H9 (cell line): ENCODE measurements around the gene TESPA1. TPM values are rescaled to one million over a fixed set of nuclear protein-coding genes. Genes with fewer than 3 reads are reported as not detected.

Experiments used
- DNase-seq: peaks from one replicate; pipeline ENCODE4 v3.0.0-alpha.2; 2017
- H2AFZ ChIP-seq: one replicate; pipeline ENCODE4 v1.6.1; 2013; ENCODE audit warnings: mild to moderate bottlenecking, low read length, control low read depth, moderate library complexity
- H2AK5ac ChIP-seq: 2 replicates; pipeline ENCODE4 v1.6.1; 2013; ENCODE audit warnings: low read length, control low read depth, mixed read lengths; ENCODE audit not compliant: insufficient read length
- H2BK120ac ChIP-seq: one replicate; pipeline ENCODE4 v1.6.1; 2013; ENCODE audit warnings: low read depth, mild to moderate bottlenecking, low read length, control low read depth, inconsistent platforms; ENCODE audit not compliant: poor library complexity, severe bottlenecking
- H2BK12ac ChIP-seq: 2 replicates; pipeline ENCODE4 v1.6.1; 2013; ENCODE audit warnings: low read length, control low read depth, mixed read lengths, low read depth; ENCODE audit not compliant: insufficient read length
- H2BK15ac ChIP-seq: 2 replicates; pipeline ENCODE4 v1.6.1; 2013; ENCODE audit warnings: low read depth, low read length, control low read depth
- H2BK20ac ChIP-seq: one replicate; pipeline ENCODE4 v1.6.1; 2013; ENCODE audit warnings: low read depth, mild to moderate bottlenecking, low read length, control low read depth, inconsistent platforms; ENCODE audit not compliant: poor library complexity, severe bottlenecking
- H2BK5ac ChIP-seq: 2 replicates; pipeline ENCODE4 v1.6.1; 2013; ENCODE audit warnings: low read length, control low read depth, mixed read lengths; ENCODE audit not compliant: insufficient read length
- H3K14ac ChIP-seq: 2 replicates; pipeline ENCODE4 v1.6.1; 2013; ENCODE audit warnings: low read length, control low read depth; ENCODE audit not compliant: insufficient read depth
- H3K18ac ChIP-seq: 2 replicates; pipeline ENCODE4 v1.6.1; 2013; ENCODE audit warnings: low read depth, mild to moderate bottlenecking, mixed read lengths, low read length, control low read depth; ENCODE audit not compliant: insufficient read length
- H3K23ac ChIP-seq: 2 replicates; pipeline ENCODE4 v1.6.1; 2013; ENCODE audit warnings: low read length, control low read depth, mixed read lengths, low read depth; ENCODE audit not compliant: insufficient read length
- H3K23me2 ChIP-seq: 2 replicates; pipeline ENCODE4 v1.6.1; 2013; ENCODE audit warnings: low read depth, mild to moderate bottlenecking, mixed read lengths, low read length, control low read depth; ENCODE audit not compliant: insufficient read length, poor library complexity, severe bottlenecking
- H3K27ac ChIP-seq: 2 replicates; pipeline ENCODE4 v1.5.1; 2013; ENCODE audit warnings: low read length, control low read depth, mixed read lengths, low read depth; ENCODE audit not compliant: insufficient read length
- H3K27me3 ChIP-seq: 2 replicates; pipeline ENCODE4 v1.6.1; 2013; ENCODE audit warnings: low read length, control low read depth, inconsistent platforms; ENCODE audit not compliant: insufficient read depth
- H3K4ac ChIP-seq: 2 replicates; pipeline ENCODE4 v1.6.1; 2013; ENCODE audit warnings: low read depth, mild to moderate bottlenecking, control low read depth, inconsistent platforms, low read length, moderate library complexity
- H3K4me1 ChIP-seq: 2 replicates; pipeline ENCODE4 v1.6.1; 2013; ENCODE audit warnings: low read length, control low read depth, inconsistent platforms; ENCODE audit not compliant: insufficient read depth
- H3K4me2 ChIP-seq: 2 replicates; pipeline ENCODE4 v1.6.1; 2013; ENCODE audit warnings: low read length, control low read depth, mixed read lengths; ENCODE audit not compliant: insufficient read length, insufficient read depth
- H3K56ac ChIP-seq: 2 replicates; pipeline ENCODE4 v1.6.1; 2013; ENCODE audit warnings: low read depth, mild to moderate bottlenecking, mixed read lengths, low read length, control low read depth; ENCODE audit not compliant: insufficient read length
- H3K79me1 ChIP-seq: 2 replicates; pipeline ENCODE4 v1.6.1; 2013; ENCODE audit warnings: low read depth, mild to moderate bottlenecking, moderate library complexity, low read length, control low read depth, inconsistent platforms; ENCODE audit not compliant: insufficient read depth, poor library complexity, severe bottlenecking
- H3K79me2 ChIP-seq: 2 replicates; pipeline ENCODE4 v1.6.1; 2013; ENCODE audit warnings: low read length, control low read depth, inconsistent platforms; ENCODE audit not compliant: insufficient read depth
- H3K9ac ChIP-seq: 2 replicates; pipeline ENCODE4 v1.6.1; 2013; ENCODE audit warnings: low read length, control low read depth, mixed read lengths; ENCODE audit not compliant: insufficient read length; ENCODE audit errors: extremely low read depth
- H3K9me3 ChIP-seq: one replicate; pipeline ENCODE4 v1.6.1; 2013; ENCODE audit warnings: low read depth, low read length, inconsistent platforms; ENCODE audit not compliant: control insufficient read depth
- H3T11ph ChIP-seq: one replicate; pipeline ENCODE4 v1.6.1; 2013; ENCODE audit warnings: mild to moderate bottlenecking, low read length, control low read depth, inconsistent platforms
- H4K20me1 ChIP-seq: one replicate; pipeline ENCODE4 v1.6.1; 2013; ENCODE audit not compliant: control insufficient read depth, insufficient read length, insufficient read depth
- H4K5ac ChIP-seq: 2 replicates; pipeline ENCODE4 v1.6.1; 2013; ENCODE audit warnings: low read depth, mild to moderate bottlenecking, mixed read lengths, low read length, control low read depth; ENCODE audit not compliant: insufficient read length
- H4K8ac ChIP-seq: replicated peaks from 2 replicates; pipeline ENCODE4 v1.6.1; 2013; ENCODE audit warnings: low read length, control low read depth, mixed read lengths, low read depth; ENCODE audit not compliant: insufficient read length
- H4K91ac ChIP-seq: 2 replicates; pipeline ENCODE4 v1.6.1; 2013; ENCODE audit warnings: low read depth, mild to moderate bottlenecking, moderate library complexity, mixed read lengths, low read length, control low read depth; ENCODE audit not compliant: insufficient read length
- H3K27ac Mint-ChIP-seq, 3 experiments: 2 replicates in 2 of 3; 3 replicates in 1 of 3; pipeline ENCODE4 v1.8.0; 2020 to 2021; ENCODE audit warnings: mixed read lengths in 3 of 3, mild to moderate bottlenecking in 1 of 3, moderate library complexity in 1 of 3
- H3K27me3 Mint-ChIP-seq: 2 replicates; pipeline ENCODE4 v1.8.0; 2021; ENCODE audit warnings: low read depth, mild to moderate bottlenecking, moderate library complexity, mixed read lengths
- H3K36me3 Mint-ChIP-seq, 3 experiments: 2 replicates in 2 of 3; 3 replicates in 1 of 3; pipeline ENCODE4 v1.8.0; 2020 to 2021; ENCODE audit warnings: low read depth in 3 of 3, mixed read lengths in 3 of 3; ENCODE audit not compliant: insufficient read depth in 1 of 3
- H3K4me1 Mint-ChIP-seq, 2 experiments: 2 replicates each; pipeline ENCODE4 v1.8.0; 2020; ENCODE audit warnings: mixed read lengths in 2 of 2
- H3K4me3 Mint-ChIP-seq, 2 experiments: 2 replicates in 1 of 2; 3 replicates in 1 of 2; pipeline ENCODE4 v1.8.0; 2020 to 2021; ENCODE audit warnings: mild to moderate bottlenecking in 2 of 2, mixed read lengths in 2 of 2, moderate library complexity in 1 of 2
- H3K9me3 Mint-ChIP-seq, 2 experiments: 2 replicates in 1 of 2; 3 replicates in 1 of 2; pipeline ENCODE4 v1.8.0; 2020; ENCODE audit warnings: mild to moderate bottlenecking in 2 of 2, mixed read lengths in 2 of 2, moderate library complexity in 1 of 2
- CTCF ChIP-seq: fragments of 200-600 bp; sonication (generic); conservative IDR thresholded peaks from 3 replicates; pipeline ENCODE4 v1.8.0; 2021; ENCODE audit warnings: antibody characterized with exemption, mild to moderate bottlenecking
- WGBS: extraction: QIAGEN DNeasy Blood & Tissue Kit; methylation state at CpG from one replicate; pipeline ENCODE4 v1.1.7; 2013; ENCODE audit warnings: missing lambda C conversion rate, low lambda C conversion rate, mixed read lengths; ENCODE audit not compliant: insufficient read length; ENCODE audit errors: extremely low coverage; 5-methylcytosine and 5-hydroxymethylcytosine counted together
- total RNA-seq: library from RNA; stranded (reverse); gene quantifications from 2 replicates; pipeline ENCODE4 v1.2.1, GENCODE V29; 2021

Gene TESPA1
- total RNA-seq, 1 experiment from 2014 or later: not detected

GRCh38 chr12:54997929-54998522 lies 13.5 kb upstream of the TESPA1 start:
- peak overlapping the region; percentile 3 to 64; a peak in 4 of 5 replicates for H3K4me3 Mint-ChIP-seq
- peak overlapping the region in 2 of 3 experiments; percentile 59 to 96; a peak in 5 of 7 replicates for H3K27ac Mint-ChIP-seq

More at GRCh38 chr12:54997929-54998522, 13.5 kb upstream of the TESPA1 start:
- no peak overlapping the region for H3K9ac ChIP-seq
- no peak overlapping the region for H2AK5ac ChIP-seq
- H4K8ac ChIP-seq: no peak overlapping the region
- H3K4me1 ChIP-seq: peaks cover 8% of the 10 kb centered on the region
- Mint-ChIP-seq H3K4me1 (peaks cover 32 to 36% of the 10 kb centered on the region in 2 experiments), H3K27me3 (no peaks in the 10 kb centered on the region), H3K36me3 (no peaks in the 10 kb centered on the region; a peak in 1 of 7 replicates), H3K9me3 (no peaks in the 10 kb centered on the region; a peak in 1 of 5 replicates)
- peak; percentile 67 for DNase-seq
- H2BK5ac ChIP-seq: no peak overlapping the region
- no peaks in the 10 kb centered on the region for H4K20me1 ChIP-seq
- H2BK120ac ChIP-seq: no peak overlapping the region
- H4K5ac ChIP-seq: no peak overlapping the region
- H3T11ph ChIP-seq: no peak overlapping the region
- H3K23me2 ChIP-seq: no peaks in the 10 kb centered on the region
- H3K79me2 ChIP-seq: no peaks in the 10 kb centered on the region
- no CpG with 5 or more reads among the region's 4 CpGs for WGBS
- no peaks in the 10 kb centered on the region for H3K27me3 ChIP-seq
- H2AFZ ChIP-seq: no peak overlapping the region
- no peak overlapping the region for H3K18ac ChIP-seq
- H3K4me2 ChIP-seq: peak overlapping the region; percentile 34
- no peaks in the 10 kb centered on the region for H3K79me1 ChIP-seq
- no peak overlapping the region for H4K91ac ChIP-seq
- H3K4ac ChIP-seq: no peak overlapping the region
- H2BK15ac ChIP-seq: no peak overlapping the region
- no peak overlapping the region for H2BK12ac ChIP-seq
- H3K14ac ChIP-seq: no peak overlapping the region
- H3K23ac ChIP-seq: no peak overlapping the region
- H3K27ac ChIP-seq: no peak overlapping the region
- no peak overlapping the region for H2BK20ac ChIP-seq
- no peaks in the 10 kb centered on the region for H3K9me3 ChIP-seq
- TF ChIP-seq CTCF: no peak
- no peak overlapping the region for H3K56ac ChIP-seq
